ENCODE results near the gene HS3ST2. TPM values are rescaled to one million over a fixed set of nuclear protein-coding genes. Genes with fewer than 3 reads are reported as not detected.

HS3ST2 gene
- polyA plus RNA-seq, 2 of the 4 experiments (the other 2 are of a cell fraction): not detected

DNA sequence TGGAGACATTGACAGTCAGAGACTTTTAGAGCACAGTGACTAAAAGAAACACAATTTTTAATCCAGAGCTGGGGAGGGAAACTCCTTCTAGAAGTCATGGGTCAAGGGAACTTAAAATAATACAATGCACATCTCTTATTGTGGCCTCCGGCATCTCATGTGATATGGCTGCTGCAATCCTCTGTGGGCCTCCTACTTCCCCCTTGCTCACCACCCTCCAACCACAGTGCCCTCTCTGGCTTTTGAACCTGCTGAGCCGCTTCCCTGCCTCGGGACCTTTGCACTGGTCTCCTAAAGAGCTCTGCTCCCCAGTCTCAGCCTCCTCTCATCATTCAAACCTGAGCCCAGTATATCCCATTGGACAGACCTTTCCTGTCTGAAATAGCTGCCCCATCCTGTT lies 47.6 kb downstream of the HS3ST2 start:
- FAIRE-seq (no peak), ATAC-seq (no peak), DNase-seq (ENCODE audit: low read depth in 1 of 2, low spot score in 1 of 2) (no peak)
- H3K4me2 ChIP-seq: no peak overlapping the region
- TF ChIP-seq HEYL (CRISPR knock-in tag; IDR thresholded peaks at IDR 0.05) (no peak), NR3C1 (IDR thresholded peaks at IDR 0.05) (no peak), TP53 (CRISPR knock-in tag; IDR thresholded peaks at IDR 0.05) (no peak), MYC (IDR thresholded peaks at IDR 0.05; ENCODE audit: borderline replicate concordance, low read length) (no peak), HES2 (IDR thresholded peaks at IDR 0.05) (no peak), GATA3 (IDR thresholded peaks at IDR 0.05; ENCODE audit: borderline replicate concordance) (no peak), JUNB (IDR thresholded peaks at IDR 0.05) (no peak), RFX5 (IDR thresholded peaks at IDR 0.05) (no peak), SREBF2 (IDR thresholded peaks at IDR 0.05) (no peak), NPAS2 (CRISPR knock-in tag; IDR thresholded peaks at IDR 0.05; ENCODE audit: borderline replicate concordance) (no peak), ZC3H11A (IDR thresholded peaks at IDR 0.05) (no peak), JUN (IDR thresholded peaks at IDR 0.05) (no peak), FOXS1 (CRISPR knock-in tag; IDR thresholded peaks at IDR 0.05) (no peak), MAFK (IDR thresholded peaks at IDR 0.05; ENCODE audit: partially characterized antibody) (no peak), NFE2L2 (conservative IDR thresholded peaks at IDR 0.05; ENCODE audit: low read length) (no peak), ELK1 (IDR thresholded peaks at IDR 0.05; ENCODE audit: low read depth, low read length) (no peak), REST (IDR thresholded peaks at IDR 0.05) (no peak)
- TF ChIP-seq, protein P1, sequence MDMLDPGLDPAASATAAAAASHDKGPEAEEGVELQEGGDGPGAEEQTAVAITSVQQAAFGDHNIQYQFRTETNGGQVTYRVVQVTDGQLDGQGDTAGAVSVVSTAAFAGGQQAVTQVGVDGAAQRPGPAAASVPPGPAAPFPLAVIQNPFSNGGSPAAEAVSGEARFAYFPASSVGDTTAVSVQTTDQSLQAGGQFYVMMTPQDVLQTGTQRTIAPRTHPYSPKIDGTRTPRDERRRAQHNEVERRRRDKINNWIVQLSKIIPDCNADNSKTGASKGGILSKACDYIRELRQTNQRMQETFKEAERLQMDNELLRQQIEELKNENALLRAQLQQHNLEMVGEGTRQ (IDR thresholded peaks at IDR 0.05): no peak
- TF ChIP-seq, protein P2, sequence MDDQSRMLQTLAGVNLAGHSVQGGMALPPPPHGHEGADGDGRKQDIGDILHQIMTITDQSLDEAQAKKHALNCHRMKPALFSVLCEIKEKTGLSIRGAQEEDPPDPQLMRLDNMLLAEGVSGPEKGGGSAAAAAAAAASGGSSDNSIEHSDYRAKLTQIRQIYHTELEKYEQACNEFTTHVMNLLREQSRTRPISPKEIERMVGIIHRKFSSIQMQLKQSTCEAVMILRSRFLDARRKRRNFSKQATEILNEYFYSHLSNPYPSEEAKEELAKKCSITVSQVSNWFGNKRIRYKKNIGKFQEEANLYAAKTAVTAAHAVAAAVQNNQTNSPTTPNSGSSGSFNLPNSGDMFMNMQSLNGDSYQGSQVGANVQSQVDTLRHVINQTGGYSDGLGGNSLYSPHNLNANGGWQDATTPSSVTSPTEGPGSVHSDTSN (IDR thresholded peaks at IDR 0.05): no peak
- POLR2A ChIA-PET: no interaction called here
- no peak overlapping the region for H3K27ac ChIP-seq
- H3K4me3 ChIP-seq: no peak overlapping the region
- CTCF ChIA-PET: interaction anchor here (1.0 kb wide), 1 partner anchor 12 kb away, joined by 3 read pairs; no protein-coding TSS in a partner anchor
- H3K4me1 ChIP-seq: no peaks in the 10 kb centered on the region
- 33% methylated on average over 3 of the region's 3 CpGs for WGBS (ENCODE audit: missing lambda C conversion rate)
- no peaks in the 10 kb centered on the region for H3K9me3 ChIP-seq

DNA sequence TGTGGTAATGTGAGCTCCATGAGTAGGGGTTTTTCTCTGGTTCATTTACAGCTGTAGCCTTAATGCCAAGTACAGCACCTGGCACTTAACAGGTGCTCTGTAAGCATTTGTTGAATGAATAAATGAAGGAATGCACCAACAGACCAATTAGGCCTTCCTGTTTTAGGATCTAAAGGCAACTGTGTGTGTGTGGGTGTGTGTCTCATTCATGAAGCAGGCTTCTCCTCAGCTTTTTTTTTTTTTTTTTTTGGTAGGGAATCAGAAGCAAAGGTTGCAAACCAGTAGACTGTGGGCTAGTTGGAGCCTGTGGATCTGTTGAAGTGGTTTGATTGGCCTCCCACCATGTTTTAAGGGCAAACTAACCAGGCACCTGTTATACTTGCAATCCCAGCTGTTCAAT lies 48.1 kb downstream of the HS3ST2 start:
- ChIA-PET CTCF (interaction anchor here (1.0 kb wide), 1 partner anchor 13 kb away, joined by 3 read pairs; no protein-coding TSS in a partner anchor), POLR2A (no interaction called here)
- no peak for FAIRE-seq

More for the DNA sequence above, 48.1 kb downstream of the HS3ST2 start:
- ATAC-seq: no peak
- H3K4me1 ChIP-seq: no peaks in the 10 kb centered on the region
- TF ChIP-seq PHF8 (IDR thresholded peaks at IDR 0.05; ENCODE audit: borderline replicate concordance, low read depth): no peak
- TF ChIP-seq MAFK (IDR thresholded peaks at IDR 0.05; ENCODE audit: partially characterized antibody): no peak
- no peak for TF ChIP-seq CTCF (IDR thresholded peaks at IDR 0.05)
- no peak for TF ChIP-seq POLR2A (IDR thresholded peaks at IDR 0.05; ENCODE audit: low read length)
- no peak for TF ChIP-seq RFX5 (IDR thresholded peaks at IDR 0.05)
- no peak for TF ChIP-seq FOSL2 (IDR thresholded peaks at IDR 0.05)
- no peak for TF ChIP-seq FOSL2 (CRISPR knock-in tag; IDR thresholded peaks at IDR 0.05)
- no peak for TF ChIP-seq NPAS2 (CRISPR knock-in tag; IDR thresholded peaks at IDR 0.05; ENCODE audit: borderline replicate concordance)
- TF ChIP-seq, protein P3, sequence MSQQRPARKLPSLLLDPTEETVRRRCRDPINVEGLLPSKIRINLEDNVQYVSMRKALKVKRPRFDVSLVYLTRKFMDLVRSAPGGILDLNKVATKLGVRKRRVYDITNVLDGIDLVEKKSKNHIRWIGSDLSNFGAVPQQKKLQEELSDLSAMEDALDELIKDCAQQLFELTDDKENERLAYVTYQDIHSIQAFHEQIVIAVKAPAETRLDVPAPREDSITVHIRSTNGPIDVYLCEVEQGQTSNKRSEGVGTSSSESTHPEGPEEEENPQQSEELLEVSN (IDR thresholded peaks at IDR 0.05; ENCODE audit: borderline replicate concordance, low read depth): no peak
- no peak for TF ChIP-seq ZC3H11A (IDR thresholded peaks at IDR 0.05)
- TF ChIP-seq KDM1A (IDR thresholded peaks at IDR 0.05; ENCODE audit: low read depth): no peak
- H3K4me2 ChIP-seq: no peak overlapping the region
- no peaks in the 10 kb centered on the region for H3K9me3 ChIP-seq
- H3K4me3 ChIP-seq: no peak overlapping the region
- DNase-seq (ENCODE audit: low read depth in 1 of 2, low spot score in 1 of 2): no peak
- H3K27ac ChIP-seq: no peak overlapping the region

All from A549 (cell line).